SK-N-MC (cell line): Measurements from ENCODE around the gene VPS8.

ENCODE experiments used
- DNase-seq: peaks from one replicate; pipeline ENCODE4 v3.0.0-alpha.2; 2011; ENCODE audit warnings: low read depth, low spot score
- H3K27ac ChIP-seq: fragments of 200-600 bp; sonication (generic); 2 replicates; pipeline ENCODE4 v1.5.1; 2016; ENCODE audit warnings: mixed run types
- H3K36me3 ChIP-seq: fragments of 200-600 bp; sonication (generic); 2 replicates; pipeline ENCODE4 v1.6.1; 2017; ENCODE audit warnings: antibody characterized with exemption, low read length, mixed read lengths; ENCODE audit not compliant: insufficient read depth
- H3K4me3 ChIP-seq: fragments of 200-600 bp; sonication (generic); 2 replicates; pipeline ENCODE4 v1.5.1; 2016
- H3K9ac ChIP-seq: fragments of 200-600 bp; sonication (generic); 2 replicates; pipeline ENCODE4 v1.8.0; 2017; ENCODE audit warnings: mixed run types, mixed read lengths; ENCODE audit not compliant: insufficient read length
- H3K9me3 ChIP-seq: fragments of 200-600 bp; sonication (generic); 2 replicates; pipeline ENCODE4 v1.6.1; 2017; ENCODE audit warnings: low read depth, mild to moderate bottlenecking, antibody characterized with exemption, low read length, moderate library complexity, mixed read lengths
- EZH2 ChIP-seq: fragments of 200-600 bp; sonication (generic); IDR thresholded peaks from one replicate; pipeline ENCODE4 v1.6.1; 2017; ENCODE audit warnings: antibody characterized with exemption
- FOXP2 ChIP-seq: optimal IDR thresholded peaks from 2 replicates; pipeline ENCODE3; 2011; ENCODE audit warnings: mild to moderate bottlenecking, moderate library complexity; ENCODE audit not compliant: insufficient read depth; ENCODE audit errors: extremely low read length, control extremely low read depth
- POLR2AphosphoS5 ChIP-seq: IDR thresholded peaks from 2 replicates; pipeline ENCODE4 v1.6.1; 2012; ENCODE audit warnings: mild to moderate bottlenecking, low read depth, low read length, borderline replicate concordance

Gene VPS8, protein sequence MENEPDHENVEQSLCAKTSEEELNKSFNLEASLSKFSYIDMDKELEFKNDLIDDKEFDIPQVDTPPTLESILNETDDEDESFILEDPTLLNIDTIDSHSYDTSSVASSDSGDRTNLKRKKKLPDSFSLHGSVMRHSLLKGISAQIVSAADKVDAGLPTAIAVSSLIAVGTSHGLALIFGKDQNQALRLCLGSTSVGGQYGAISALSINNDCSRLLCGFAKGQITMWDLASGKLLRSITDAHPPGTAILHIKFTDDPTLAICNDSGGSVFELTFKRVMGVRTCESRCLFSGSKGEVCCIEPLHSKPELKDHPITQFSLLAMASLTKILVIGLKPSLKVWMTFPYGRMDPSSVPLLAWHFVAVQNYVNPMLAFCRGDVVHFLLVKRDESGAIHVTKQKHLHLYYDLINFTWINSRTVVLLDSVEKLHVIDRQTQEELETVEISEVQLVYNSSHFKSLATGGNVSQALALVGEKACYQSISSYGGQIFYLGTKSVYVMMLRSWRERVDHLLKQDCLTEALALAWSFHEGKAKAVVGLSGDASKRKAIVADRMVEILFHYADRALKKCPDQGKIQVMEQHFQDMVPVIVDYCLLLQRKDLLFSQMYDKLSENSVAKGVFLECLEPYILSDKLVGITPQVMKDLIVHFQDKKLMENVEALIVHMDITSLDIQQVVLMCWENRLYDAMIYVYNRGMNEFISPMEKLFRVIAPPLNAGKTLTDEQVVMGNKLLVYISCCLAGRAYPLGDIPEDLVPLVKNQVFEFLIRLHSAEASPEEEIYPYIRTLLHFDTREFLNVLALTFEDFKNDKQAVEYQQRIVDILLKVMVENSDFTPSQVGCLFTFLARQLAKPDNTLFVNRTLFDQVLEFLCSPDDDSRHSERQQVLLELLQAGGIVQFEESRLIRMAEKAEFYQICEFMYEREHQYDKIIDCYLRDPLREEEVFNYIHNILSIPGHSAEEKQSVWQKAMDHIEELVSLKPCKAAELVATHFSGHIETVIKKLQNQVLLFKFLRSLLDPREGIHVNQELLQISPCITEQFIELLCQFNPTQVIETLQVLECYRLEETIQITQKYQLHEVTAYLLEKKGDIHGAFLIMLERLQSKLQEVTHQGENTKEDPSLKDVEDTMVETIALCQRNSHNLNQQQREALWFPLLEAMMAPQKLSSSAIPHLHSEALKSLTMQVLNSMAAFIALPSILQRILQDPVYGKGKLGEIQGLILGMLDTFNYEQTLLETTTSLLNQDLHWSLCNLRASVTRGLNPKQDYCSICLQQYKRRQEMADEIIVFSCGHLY (N-terminal part only)

GRCh38 chr3:184811999-184812661 is at the start of gene VPS8:
Gene VPS8 (plus strand): TSS chr3:184812166. CDS start chr3:184824633, 12,467 bp downstream.
- Histone ChIP-seq H3K4me3 (peak within 1 kb of the TSS; percentile 98), H3K27ac (peak within 1 kb of the TSS; percentile 54), H3K36me3 (peaks cover 5% of the 10 kb centered on the region; the same call in 1 of the 2 replicates), H3K9ac (peak within 1 kb of the TSS; percentile 93), H3K9me3 (no peaks in the 10 kb centered on the region)
- peak; percentile 88 for DNase-seq
- TF ChIP-seq FOXP2 = peak; percentile 16
- TF ChIP-seq EZH2 = no peak
- TF ChIP-seq POLR2AphosphoS5 = peak; percentile 95

DNA sequence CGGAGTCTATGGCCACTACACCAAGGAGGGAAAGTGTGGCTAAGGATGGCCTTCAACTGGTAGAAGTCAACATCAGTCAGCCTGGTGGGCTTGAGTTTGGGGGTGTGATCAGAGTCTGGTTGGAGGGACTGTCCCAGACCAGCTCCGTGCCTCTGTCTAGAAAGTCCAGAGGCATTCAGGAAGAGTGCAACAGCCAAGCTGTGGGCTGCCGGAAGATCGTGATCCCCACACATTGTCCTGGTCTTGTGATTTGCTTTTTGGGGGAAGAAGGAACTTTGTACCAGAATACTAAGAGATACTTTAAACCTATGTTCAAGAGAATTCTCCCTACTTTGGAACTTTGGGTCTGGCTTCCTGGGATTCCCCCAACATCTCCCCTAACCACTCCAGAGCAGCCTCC is 47.8 kb upstream of the VPS8 start:
- no peaks in the 10 kb centered on the region for H3K36me3 ChIP-seq
- no peak overlapping the region for H3K27ac ChIP-seq
- TF ChIP-seq EZH2 (no peak), POLR2AphosphoS5 (no peak), FOXP2 (no peak)
- no peak for DNase-seq
- H3K9ac ChIP-seq = no peak overlapping the region
- no peak overlapping the region for H3K4me3 ChIP-seq
- no peaks in the 10 kb centered on the region for H3K9me3 ChIP-seq

GRCh38 chr3:184765047-184765729 is 46.8 kb upstream of the VPS8 start:
- no peak for DNase-seq
- H3K4me3 ChIP-seq = no peak overlapping the region
- no peak overlapping the region for H3K27ac ChIP-seq
- H3K36me3 ChIP-seq = no peaks in the 10 kb centered on the region
- no peak overlapping the region for H3K9ac ChIP-seq
- no peak for TF ChIP-seq EZH2
- TF ChIP-seq FOXP2 = no peak
- TF ChIP-seq POLR2AphosphoS5 = no peak
- no peaks in the 10 kb centered on the region for H3K9me3 ChIP-seq

- Histone ChIP-seq H3K9me3 (no peaks in the 10 kb centered on the region), H3K27ac (no peak overlapping the region), H3K9ac (no peak overlapping the region), H3K36me3 (no peaks in the 10 kb centered on the region), H3K4me3 (no peak overlapping the region)
- no peak for TF ChIP-seq POLR2AphosphoS5
- DNase-seq = no peak
Measured at GRCh38 chr3:184765730-184766074, 46.3 kb upstream of the VPS8 start.

DNA sequence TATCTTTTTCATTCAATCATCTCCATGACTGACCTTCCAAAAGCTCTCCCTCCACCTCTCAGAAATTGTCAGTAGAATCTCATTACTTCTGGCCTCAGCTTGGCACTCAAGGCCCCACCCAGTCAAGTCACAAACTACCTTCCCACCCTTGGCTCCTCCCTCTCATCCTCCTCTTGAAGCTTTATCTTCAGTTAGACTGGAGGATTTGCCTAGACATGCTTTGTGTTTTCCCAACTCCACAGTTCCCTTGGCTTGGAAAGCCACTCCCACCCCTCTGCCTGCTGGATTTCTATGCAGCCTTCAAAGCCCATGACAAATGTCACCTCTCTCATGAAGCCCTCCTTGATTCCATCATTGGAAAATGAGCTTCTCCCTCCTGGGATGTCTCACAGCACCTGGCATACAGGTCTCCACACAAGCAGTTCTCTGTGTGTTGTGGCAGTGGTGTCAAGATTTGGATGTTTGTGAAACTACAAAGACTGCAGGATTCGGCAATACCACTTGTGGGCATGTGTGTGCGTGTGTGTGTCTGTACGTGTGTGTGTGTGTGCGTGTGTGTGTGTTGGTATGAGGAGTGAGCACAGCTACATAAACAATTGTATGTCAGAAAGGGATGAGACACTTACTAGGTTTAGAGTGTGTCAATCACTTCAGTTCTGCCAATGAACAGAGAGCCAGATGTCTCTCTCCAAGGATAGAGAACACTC is 45.3 kb upstream of the VPS8 start:
- Histone ChIP-seq H3K27ac (no peak overlapping the region), H3K36me3 (no peaks in the 10 kb centered on the region), H3K4me3 (no peak overlapping the region), H3K9me3 (no peaks in the 10 kb centered on the region), H3K9ac (no peak overlapping the region)
- TF ChIP-seq EZH2 (no peak), POLR2AphosphoS5 (no peak), FOXP2 (no peak)
- DNase-seq = no peak

DNA sequence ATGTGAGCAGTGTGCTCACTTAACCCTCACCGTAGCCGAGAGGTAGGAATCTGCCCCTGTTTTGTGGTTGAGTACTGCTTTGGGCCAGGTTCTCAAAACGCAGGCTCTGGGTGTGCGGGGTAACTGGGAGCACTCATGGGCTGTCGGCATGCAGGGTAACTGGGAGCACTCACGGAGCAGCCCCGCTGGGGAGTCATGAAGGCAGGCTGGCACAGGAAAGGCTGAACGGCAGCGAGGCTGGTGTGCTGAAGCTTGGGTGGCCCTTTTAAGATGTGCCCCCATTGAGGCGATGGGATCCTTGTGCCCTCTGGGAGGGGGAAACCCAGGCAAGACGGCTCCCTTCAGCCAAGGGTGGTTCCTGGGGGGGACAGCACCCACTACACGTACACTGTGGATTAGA is 44.6 kb upstream of the VPS8 start:
- no peak overlapping the region for H3K9ac ChIP-seq
- no peaks in the 10 kb centered on the region for H3K9me3 ChIP-seq
- TF ChIP-seq EZH2 = no peak
- no peak for TF ChIP-seq FOXP2
- no peak for TF ChIP-seq POLR2AphosphoS5

DNA sequence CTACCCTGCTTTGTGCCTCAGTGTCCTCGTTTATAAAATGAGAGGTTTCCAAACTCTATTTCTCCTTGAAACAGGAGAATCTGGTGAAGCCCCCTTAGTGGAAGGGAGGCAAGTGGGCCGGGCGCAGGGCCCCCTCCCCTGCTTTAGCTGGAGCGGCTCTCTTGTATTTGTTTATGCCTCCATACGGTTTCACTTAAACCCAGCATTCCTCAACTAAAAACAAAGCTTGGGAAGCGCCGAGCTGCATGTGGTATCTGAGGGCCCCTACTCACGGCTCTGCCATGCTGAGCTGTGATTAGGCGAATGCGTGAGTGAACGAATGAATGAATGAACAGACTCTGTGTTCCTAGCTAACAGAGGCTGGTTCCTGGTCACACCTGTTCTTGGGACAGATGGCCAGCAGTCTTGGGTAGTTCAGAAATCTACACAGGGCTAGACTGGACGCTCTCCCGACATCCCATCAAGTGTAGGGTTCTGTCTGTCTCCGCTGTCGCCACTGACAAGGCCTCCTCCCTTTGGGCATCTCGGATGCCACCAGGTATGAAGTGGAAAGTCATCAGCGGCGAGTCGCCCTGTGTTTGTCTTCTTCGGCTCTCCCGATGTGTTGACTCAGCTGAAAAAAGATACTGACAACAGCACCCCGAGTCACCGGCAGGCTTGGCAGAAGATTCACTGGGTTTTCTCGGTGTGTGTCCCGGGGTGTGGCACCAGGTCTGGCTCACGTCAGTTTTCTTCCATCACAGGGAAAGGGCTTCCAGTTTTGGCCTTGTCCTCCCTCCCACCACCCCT is 42.4 kb upstream of the VPS8 start:
- DNase-seq = no peak
- Histone ChIP-seq H3K36me3 (no peaks in the 10 kb centered on the region), H3K9me3 (no peaks in the 10 kb centered on the region), H3K4me3 (no peak overlapping the region), H3K9ac (no peak overlapping the region), H3K27ac (no peak overlapping the region)
- no peak for TF ChIP-seq EZH2
- TF ChIP-seq FOXP2 = no peak
- TF ChIP-seq POLR2AphosphoS5 = no peak

More for the DNA sequence above, 44.6 kb upstream of the VPS8 start:
- no peak overlapping the region for H3K4me3 ChIP-seq
- no peak for DNase-seq
- H3K36me3 ChIP-seq = no peaks in the 10 kb centered on the region
- H3K27ac ChIP-seq = no peak overlapping the region
